GM23248 (cell line): Measurements from ENCODE around the gene RARB. TPM values are rescaled to one million over a fixed set of nuclear protein-coding genes. Genes with fewer than 3 reads are reported as not detected.

Experiments used
- DNase-seq: peaks from one replicate; pipeline ENCODE4 v3.0.0-alpha.2; 2015
- H2AFZ ChIP-seq: fragments of 200-600 bp; sonication (generic); 2 replicates; pipeline ENCODE4 v1.6.1; 2016; ENCODE audit warnings: antibody characterized with exemption
- H3F3A ChIP-seq: fragments of 200-600 bp; sonication (generic); 2 replicates; pipeline ENCODE4 v1.6.1; 2016; ENCODE audit warnings: mild to moderate bottlenecking, antibody characterized with exemption, mixed run types; ENCODE audit not compliant: insufficient read depth
- H3K27ac ChIP-seq: fragments of 200-600 bp; sonication (generic); 2 replicates; pipeline ENCODE4 v1.5.1; 2016; ENCODE audit warnings: mild to moderate bottlenecking
- H3K27me3 ChIP-seq: fragments of 200-600 bp; sonication (generic); replicated peaks from 2 replicates; pipeline ENCODE4 v1.6.1; 2016; ENCODE audit warnings: mild to moderate bottlenecking; ENCODE audit not compliant: insufficient read depth
- H3K36me3 ChIP-seq: fragments of 200-600 bp; sonication (generic); 2 replicates; pipeline ENCODE4 v1.6.1; 2016; ENCODE audit warnings: low read depth, mild to moderate bottlenecking
- H3K4me1 ChIP-seq: fragments of 200-600 bp; sonication (generic); 2 replicates; pipeline ENCODE4 v1.6.1; 2016; ENCODE audit warnings: mild to moderate bottlenecking; ENCODE audit not compliant: insufficient read depth
- H3K4me2 ChIP-seq: fragments of 200-600 bp; sonication (generic); one replicate; pipeline ENCODE4 v1.6.1; 2016; ENCODE audit warnings: mild to moderate bottlenecking; ENCODE audit not compliant: unreplicated experiment
- H3K4me3 ChIP-seq: fragments of 200-600 bp; sonication (generic); 2 replicates; pipeline ENCODE4 v1.5.1; 2016; ENCODE audit warnings: mild to moderate bottlenecking
- H3K79me2 ChIP-seq: fragments of 200-600 bp; sonication (generic); 2 replicates; pipeline ENCODE4 v1.6.1; 2016; ENCODE audit warnings: mild to moderate bottlenecking; ENCODE audit not compliant: insufficient read depth
- H3K9ac ChIP-seq: fragments of 200-600 bp; sonication (generic); 2 replicates; pipeline ENCODE4 v1.6.1; 2016; ENCODE audit warnings: mild to moderate bottlenecking
- H3K9me2 ChIP-seq: fragments of 200-600 bp; sonication (generic); 2 replicates; pipeline ENCODE4 v1.6.1; 2016; ENCODE audit warnings: mixed run types, mild to moderate bottlenecking, moderate library complexity; ENCODE audit not compliant: insufficient read depth
- H3K9me3 ChIP-seq: fragments of 200-600 bp; sonication (generic); one replicate; pipeline ENCODE4 v1.6.1; 2017; ENCODE audit warnings: low read depth
- H4K20me1 ChIP-seq: fragments of 200-600 bp; sonication (generic); 2 replicates; pipeline ENCODE4 v1.6.0; 2016; ENCODE audit not compliant: insufficient read depth
- EZH2 ChIP-seq: fragments of 200-600 bp; sonication (generic); IDR thresholded peaks from 2 replicates; pipeline ENCODE4 v1.6.1; 2018; ENCODE audit warnings: antibody characterized with exemption, mild to moderate bottlenecking; ENCODE audit not compliant: insufficient read depth, poor library complexity, severe bottlenecking
- EZH2phosphoT487 ChIP-seq: fragments of 200-600 bp; sonication (generic); IDR thresholded peaks from 2 replicates; pipeline ENCODE4 v1.6.1; 2018; ENCODE audit warnings: antibody characterized with exemption, moderate library complexity, mild to moderate bottlenecking, low read depth; ENCODE audit not compliant: insufficient read depth
- WGBS, 2 experiments: methylation state at CpG; one replicate each; pipeline ENCODE4 v1.1.6; 2015 to 2017; ENCODE audit warnings: low lambda C conversion rate in 2 of 2, low coverage in 1 of 2; ENCODE audit errors: missing lambda C conversion rate in 2 of 2; 5-methylcytosine and 5-hydroxymethylcytosine counted together
- in situ Hi-C: fragments of 300-500 bp; cut with MboI; formaldehyde crosslinking; loops from 2 replicates; pipeline ENCODE4 v1.15.0; 2020
- polyA plus RNA-seq: library from polyadenylated mRNA; unstranded; fragments of >200 nt; fragmentation: Nextera tagmentation; extraction: Ambion mirVana; gene quantifications from 2 replicates; pipeline ENCODE4 v1.2.1, GENCODE V29; 2016
- total RNA-seq: library from RNA; depleted of rRNA; stranded (reverse); fragments of >200 nt; shearing (Covaris generic); gene quantifications from 2 replicates; pipeline ENCODE4 v1.2.3, GENCODE V29; 2014

Gene RARB
- total and polyA plus RNA-seq, 2 experiments from 2014 or later, result 0.11 TPM; not detected in 1

DNA sequence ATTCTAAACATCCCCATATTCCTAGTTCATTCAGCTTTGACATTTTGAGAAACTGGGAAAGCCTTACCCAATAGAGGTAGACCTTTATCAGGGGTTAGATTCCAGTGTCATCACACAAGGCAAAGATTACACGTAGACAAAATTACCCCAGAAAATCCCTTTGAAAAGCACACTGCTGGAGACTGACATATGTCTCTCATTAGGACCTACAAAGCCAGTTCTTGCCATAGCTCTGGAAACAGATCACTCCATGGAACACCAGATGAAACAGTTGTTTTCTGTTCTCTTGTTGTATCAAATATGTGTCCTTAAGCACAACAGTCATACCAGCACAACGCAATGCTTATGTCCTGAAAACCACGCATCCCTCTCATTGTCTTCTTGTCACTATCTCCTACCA lies 44.7 kb downstream of the RARB start:
- no peak for DNase-seq
- no peak overlapping the region for H3K4me2 ChIP-seq
- H3K36me3 ChIP-seq, result no peaks in the 10 kb centered on the region
- WGBS, 2 experiments, result 44 to 50% methylated on average over 3 of the region's 3 CpGs
- H3K4me1 ChIP-seq, result peaks cover 10% of the 10 kb centered on the region
- in situ Hi-C loops, result no loop called here
- H3K9ac ChIP-seq, result no peak overlapping the region
- no peaks in the 10 kb centered on the region for H3K27me3 ChIP-seq
- no peak overlapping the region for H3K4me3 ChIP-seq
- H3F3A ChIP-seq, result 0 out of 2 replicates have a peak, but pooled peaks cover 6% of the 10 kb centered on the region
- no peaks in the 10 kb centered on the region for H3K79me2 ChIP-seq
- H4K20me1 ChIP-seq, result no peaks in the 10 kb centered on the region
- no peaks in the 10 kb centered on the region for H3K9me3 ChIP-seq
- no peak overlapping the region for H2AFZ ChIP-seq
- no peak overlapping the region for H3K27ac ChIP-seq
- no peak for TF ChIP-seq EZH2
- no peak for TF ChIP-seq EZH2phosphoT487
- no peaks in the 10 kb centered on the region for H3K9me2 ChIP-seq

- 54 to 60% methylated on average over 2 of the region's 2 CpGs for WGBS, 2 experiments
- H3K4me2 ChIP-seq, result no peak overlapping the region
- peaks cover 10% of the 10 kb centered on the region for H3K4me1 ChIP-seq
- no peak overlapping the region for H3K27ac ChIP-seq
- H3K9me2 ChIP-seq, result no peaks in the 10 kb centered on the region
- TF ChIP-seq EZH2 (no peak), EZH2phosphoT487 (no peak)
- no peaks in the 10 kb centered on the region for H3K27me3 ChIP-seq
- H3K9me3 ChIP-seq, result no peaks in the 10 kb centered on the region
- H3K4me3 ChIP-seq, result no peak overlapping the region
- no peak overlapping the region for H3K9ac ChIP-seq
- no peaks in the 10 kb centered on the region for H3K36me3 ChIP-seq
- peak; percentile 8 for DNase-seq
- no peaks in the 10 kb centered on the region for H3K79me2 ChIP-seq
- no peak overlapping the region for H2AFZ ChIP-seq
- H4K20me1 ChIP-seq, result no peaks in the 10 kb centered on the region
- H3F3A ChIP-seq, result 0 out of 2 replicates have a peak, but pooled peaks cover 6% of the 10 kb centered on the region
- in situ Hi-C loops, result no loop called here
These were observed 45.2 kb downstream of the RARB start for GRCh38 chr3:25473246-25473645.

DNA sequence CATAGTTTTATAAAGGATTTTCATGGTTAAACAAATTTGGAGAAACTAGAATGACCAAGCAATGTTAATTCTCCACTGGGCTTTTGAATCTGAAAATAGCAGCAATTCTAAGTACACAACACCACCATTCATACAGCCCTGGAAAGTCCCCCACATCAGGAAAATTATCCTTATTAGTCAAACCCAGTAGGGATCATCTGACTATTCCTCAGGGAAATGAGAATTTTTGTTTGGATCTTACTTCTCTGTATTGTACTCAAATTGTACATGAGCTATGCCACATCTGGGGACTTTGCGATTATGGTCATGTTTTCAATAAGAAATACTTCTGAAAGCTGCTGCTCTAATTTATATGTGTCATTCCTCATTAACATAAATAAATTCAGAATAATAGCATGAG lies 46.0 kb downstream of the RARB start:
- no peak overlapping the region for H3K27ac ChIP-seq
- in situ Hi-C loops, result no loop called here
- no peaks in the 10 kb centered on the region for H3K79me2 ChIP-seq
- no peak overlapping the region for H3K4me2 ChIP-seq
- WGBS, 2 experiments, result 88 to 91% methylated on average over 1 of the region's 1 CpG
- H3F3A ChIP-seq, result 0 out of 2 replicates have a peak, but pooled peaks cover 6% of the 10 kb centered on the region
- no peak for DNase-seq
- H3K9me3 ChIP-seq, result no peaks in the 10 kb centered on the region
- peaks cover 3% of the 10 kb centered on the region; the same call in 1 of the 2 replicates for H3K4me1 ChIP-seq
- no peak overlapping the region for H2AFZ ChIP-seq
- H4K20me1 ChIP-seq, result no peaks in the 10 kb centered on the region
- H3K27me3 ChIP-seq, result no peaks in the 10 kb centered on the region
- no peak for TF ChIP-seq EZH2phosphoT487
- no peak for TF ChIP-seq EZH2
- no peak overlapping the region for H3K4me3 ChIP-seq
- H3K9ac ChIP-seq, result no peak overlapping the region
- no peaks in the 10 kb centered on the region for H3K9me2 ChIP-seq
- H3K36me3 ChIP-seq, result no peaks in the 10 kb centered on the region

DNA sequence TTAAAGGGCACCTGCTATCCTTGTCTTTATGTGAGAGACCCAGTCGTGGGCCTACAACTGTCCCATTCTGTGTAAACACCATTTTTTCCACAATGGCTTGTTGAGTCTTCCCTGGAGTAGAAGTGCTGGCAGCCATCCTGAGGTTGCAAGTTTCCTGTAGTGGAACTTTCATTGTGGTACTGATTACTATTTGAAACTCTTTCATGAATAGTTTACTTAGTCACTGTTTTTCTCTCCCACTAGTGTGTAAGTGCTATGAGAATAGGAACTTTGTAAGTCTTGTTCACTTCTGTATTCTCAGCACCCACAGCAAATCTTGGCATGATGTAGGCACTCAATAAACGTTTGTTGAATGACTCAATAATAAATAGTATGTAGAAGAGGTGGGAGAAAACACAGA lies 48.6 kb downstream of the RARB start:
- Histone ChIP-seq H4K20me1 (no peaks in the 10 kb centered on the region), H3K27me3 (no peaks in the 10 kb centered on the region), H3K27ac (no peak overlapping the region), H3K9me3 (no peaks in the 10 kb centered on the region), H3K79me2 (no peaks in the 10 kb centered on the region), H3K4me2 (no peak overlapping the region), H3F3A (0 out of 2 replicates have a peak, but pooled peaks cover 6% of the 10 kb centered on the region), H3K9ac (no peak overlapping the region), H3K36me3 (no peaks in the 10 kb centered on the region), H3K4me3 (no peak overlapping the region), H3K9me2 (no peaks in the 10 kb centered on the region), H2AFZ (no peak overlapping the region), H3K4me1 (no peaks in the 10 kb centered on the region)
- in situ Hi-C loops, result no loop called here
- peak; percentile 18 for DNase-seq
- 12 to 18% methylated on average over 2 of the region's 2 CpGs for WGBS, 2 experiments
- no peak for TF ChIP-seq EZH2phosphoT487
- no peak for TF ChIP-seq EZH2

DNA sequence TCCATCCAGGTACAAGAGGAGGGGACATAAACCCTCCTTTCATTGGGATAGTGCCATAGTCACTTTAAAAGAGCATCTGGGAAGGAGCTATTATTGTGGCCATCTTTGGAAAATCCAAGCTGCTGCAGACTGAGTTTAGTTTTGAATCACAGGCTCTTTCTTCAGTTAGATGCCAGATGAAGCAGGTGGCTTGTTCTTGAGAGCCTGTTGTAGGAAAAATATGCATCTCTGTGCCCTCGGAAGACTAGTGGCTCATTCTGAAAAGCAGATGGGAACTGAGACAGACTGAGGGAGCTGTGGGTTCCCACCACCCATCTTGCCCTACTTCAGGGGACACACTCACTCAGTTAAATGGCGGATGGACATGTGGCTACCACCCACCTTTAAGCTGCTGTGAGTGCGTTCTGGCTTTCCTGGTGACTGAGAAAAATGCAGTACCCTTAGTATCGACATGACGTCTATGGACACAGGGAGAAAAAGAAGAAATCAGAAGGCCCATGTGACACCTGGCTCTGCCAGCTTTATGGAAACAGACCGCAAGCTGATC lies 50.2 kb downstream of the RARB start:
- Histone ChIP-seq H3K9ac (no peak overlapping the region), H3K79me2 (no peaks in the 10 kb centered on the region), H3K27me3 (no peaks in the 10 kb centered on the region), H3K36me3 (no peaks in the 10 kb centered on the region), H3F3A (0 out of 2 replicates have a peak, but pooled peaks cover 6% of the 10 kb centered on the region), H3K4me3 (no peak overlapping the region), H3K4me1 (no peaks in the 10 kb centered on the region), H3K9me3 (no peaks in the 10 kb centered on the region), H3K9me2 (no peaks in the 10 kb centered on the region), H3K4me2 (no peak overlapping the region), H4K20me1 (no peaks in the 10 kb centered on the region), H2AFZ (no peak overlapping the region), H3K27ac (no peak overlapping the region)
- no peak for DNase-seq
- TF ChIP-seq EZH2phosphoT487 (no peak), EZH2 (no peak)
- in situ Hi-C loops, result no loop called here
- WGBS, 2 experiments, result 73% methylated on average over 6 of the region's 6 CpGs
